IPS DF 6.9 (cell line): ENCODE measurements around the gene HCRT.
"Not testable (repeated sequence)": the region's sequence is repeated elsewhere in the genome, so short reads cannot be mapped to it uniquely, and the experiment has no call there.

Experiments
- DNase-seq: peaks from one replicate; pipeline ENCODE4 v3.0.0-alpha.2; 2013; ENCODE audit warnings: low read depth, low spot score
- H3K27ac ChIP-seq: one replicate; pipeline ENCODE4 v1.5.1; 2013; ENCODE audit warnings: low read length, control low read depth
- H3K27me3 ChIP-seq: 2 replicates; pipeline ENCODE4 v1.6.1; 2013; ENCODE audit warnings: mild to moderate bottlenecking, low read length; ENCODE audit not compliant: control insufficient read depth, insufficient read depth
- H3K36me3 ChIP-seq: 2 replicates; pipeline ENCODE4 v1.6.1; 2013; ENCODE audit warnings: low read length; ENCODE audit not compliant: control insufficient read depth, insufficient read depth
- H3K4me1 ChIP-seq: 2 replicates; pipeline ENCODE4 v1.6.1; 2013; ENCODE audit warnings: low read length; ENCODE audit not compliant: control insufficient read depth, insufficient read depth
- H3K4me3 ChIP-seq: 2 replicates; pipeline ENCODE4 v1.5.1; 2013; ENCODE audit warnings: mild to moderate bottlenecking, low read length
- H3K9me3 ChIP-seq: 2 replicates; pipeline ENCODE4 v1.6.1; 2013; ENCODE audit warnings: low read length, inconsistent platforms; ENCODE audit not compliant: control insufficient read depth, insufficient read depth
- WGBS: extraction: QIAGEN DNeasy Blood & Tissue Kit; methylation state at CpG from one replicate; pipeline ENCODE4 v1.1.7; 2013; ENCODE audit warnings: mixed read lengths, missing lambda C conversion rate; ENCODE audit not compliant: insufficient read length, insufficient coverage; 5-methylcytosine and 5-hydroxymethylcytosine counted together

Gene HCRT

DNA sequence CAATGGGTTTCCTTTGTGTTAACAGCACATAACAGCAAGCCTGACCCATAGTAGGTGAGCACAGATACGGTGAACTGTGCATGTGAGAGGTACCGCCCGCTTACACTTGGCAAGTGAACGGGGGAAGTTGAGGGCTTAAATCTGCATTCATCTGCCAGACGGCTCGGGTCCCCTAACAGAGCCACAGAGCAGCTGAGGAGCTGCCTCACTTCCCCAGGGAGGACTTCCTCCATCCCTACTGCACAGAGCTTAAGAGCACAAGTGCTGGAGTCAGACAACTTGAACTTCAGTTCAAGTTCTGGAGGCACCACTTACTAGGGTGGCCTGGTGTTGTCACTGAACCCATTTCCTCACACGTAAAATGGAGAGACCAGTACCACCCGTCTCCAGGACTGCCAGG lies 43.9 kb downstream of the HCRT start:
- no peak for DNase-seq
- peaks cover 4% of the 10 kb centered on the region; the same call in 1 of the 2 replicates for H3K36me3 ChIP-seq
- no peaks in the 10 kb centered on the region for H3K9me3 ChIP-seq
- no peak overlapping the region for H3K27ac ChIP-seq
- H3K4me1 ChIP-seq = no peaks in the 10 kb centered on the region; the same call in 1 of the 2 replicates
- no peaks in the 10 kb centered on the region for H3K27me3 ChIP-seq
- H3K4me3 ChIP-seq = no peak overlapping the region
- no CpG with 5 or more reads among the region's 8 CpGs for WGBS

DNA sequence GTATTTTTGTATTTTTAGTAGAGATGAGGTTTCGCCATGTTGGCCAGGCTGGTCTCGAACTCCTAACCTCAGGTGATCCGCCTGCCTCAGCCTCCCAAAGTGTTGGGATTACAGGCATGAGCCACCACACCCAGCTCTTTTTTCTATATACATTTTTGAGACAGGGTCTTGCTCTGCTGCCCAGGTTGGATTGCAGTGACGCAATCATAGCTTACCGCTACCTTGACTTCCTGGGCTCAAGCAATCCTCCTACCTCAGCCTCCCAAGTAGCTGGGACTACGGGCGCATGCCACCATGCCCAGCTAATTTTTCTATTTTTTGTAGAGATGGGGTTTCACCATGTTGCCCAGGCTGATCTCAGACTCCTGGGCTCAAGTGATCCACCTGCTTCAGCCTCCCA lies 44.6 kb downstream of the HCRT start:
- not testable (repeated sequence) for H3K9me3 ChIP-seq, H3K27me3 ChIP-seq, H3K27ac ChIP-seq, H3K4me1 ChIP-seq, H3K36me3 ChIP-seq, DNase-seq, H3K4me3 ChIP-seq
- no CpG with 5 or more reads among the region's 7 CpGs for WGBS

GRCh38 chr17:42138749-42139492 lies 46.3 kb downstream of the HCRT start:
- Histone ChIP-seq H3K9me3 (no peaks in the 10 kb centered on the region), H3K27ac (no peak overlapping the region), H3K27me3 (no peaks in the 10 kb centered on the region), H3K4me3 (no peak overlapping the region), H3K36me3 (peaks cover 4% of the 10 kb centered on the region; the same call in 1 of the 2 replicates), H3K4me1 (no peaks in the 10 kb centered on the region; the same call in 1 of the 2 replicates)
- no CpG with 5 or more reads among the region's 7 CpGs for WGBS
- no peak for DNase-seq

GRCh38 chr17:42136654-42137051 lies 48.6 kb downstream of the HCRT start:
- WGBS = no CpG with 5 or more reads among the region's 3 CpGs
- no peak overlapping the region for H3K27ac ChIP-seq
- H3K36me3 ChIP-seq = peaks cover 4% of the 10 kb centered on the region; the same call in 1 of the 2 replicates

DNA sequence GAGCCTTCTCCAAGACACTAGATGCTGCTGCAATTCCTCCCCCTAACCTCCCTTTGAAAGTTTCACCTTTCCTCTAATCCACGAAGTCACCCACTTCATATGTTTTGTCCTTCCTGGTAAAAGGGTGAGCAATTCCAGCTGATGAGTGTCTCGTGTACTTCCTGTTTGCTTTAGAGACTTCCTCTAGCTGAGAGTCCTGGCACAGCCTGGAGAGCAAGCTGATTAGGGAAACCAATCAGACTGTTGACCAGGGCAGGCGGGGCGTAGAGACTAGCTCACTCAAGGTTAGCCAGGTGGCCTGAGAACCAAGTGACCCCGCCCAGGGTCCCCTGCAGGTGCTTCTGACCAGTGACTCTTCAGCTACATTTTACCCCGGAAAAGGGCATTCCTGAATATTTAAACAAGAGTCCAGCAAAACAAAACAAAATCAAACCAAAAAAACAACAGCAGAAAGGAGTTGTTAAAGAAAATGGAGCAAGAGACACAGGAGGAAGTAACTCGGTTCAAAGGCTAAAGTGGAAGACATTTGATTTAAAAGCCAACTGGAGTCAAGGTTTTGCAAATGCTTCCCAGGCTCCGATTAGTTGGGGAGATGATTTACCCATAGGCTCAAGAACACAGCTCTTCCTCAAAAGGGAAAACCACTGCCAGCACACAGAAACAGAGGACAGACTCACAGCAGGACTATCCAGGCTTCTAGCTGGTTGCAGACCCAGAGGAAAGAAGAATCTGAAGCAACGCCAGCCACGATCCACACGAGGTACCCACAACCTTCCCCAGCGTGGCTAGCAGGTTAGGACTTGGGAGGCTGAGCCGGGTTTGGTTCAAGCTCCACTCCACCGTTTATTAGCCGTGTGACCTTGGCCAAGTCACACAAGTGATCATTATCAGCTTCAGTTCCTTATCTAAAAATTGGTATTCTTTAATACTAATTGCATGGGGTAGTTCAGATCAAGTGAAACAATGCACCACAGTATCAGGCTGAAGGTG lies 49.3 kb downstream of the HCRT start:
- Histone ChIP-seq H3K27me3 (no peaks in the 10 kb centered on the region), H3K4me1 (no peaks in the 10 kb centered on the region; the same call in 1 of the 2 replicates), H3K9me3 (no peaks in the 10 kb centered on the region), H3K36me3 (no peaks in the 10 kb centered on the region), H3K4me3 (no peak overlapping the region), H3K27ac (no peak overlapping the region)
- no peak for DNase-seq
- WGBS = no CpG with 5 or more reads among the region's 15 CpGs

More at GRCh38 chr17:42136654-42137051, 48.6 kb downstream of the HCRT start:
- H3K27me3 ChIP-seq = no peaks in the 10 kb centered on the region
- no peak overlapping the region for H3K4me3 ChIP-seq
- no peaks in the 10 kb centered on the region; the same call in 1 of the 2 replicates for H3K4me1 ChIP-seq
- no peaks in the 10 kb centered on the region for H3K9me3 ChIP-seq
- no peak for DNase-seq

DNA sequence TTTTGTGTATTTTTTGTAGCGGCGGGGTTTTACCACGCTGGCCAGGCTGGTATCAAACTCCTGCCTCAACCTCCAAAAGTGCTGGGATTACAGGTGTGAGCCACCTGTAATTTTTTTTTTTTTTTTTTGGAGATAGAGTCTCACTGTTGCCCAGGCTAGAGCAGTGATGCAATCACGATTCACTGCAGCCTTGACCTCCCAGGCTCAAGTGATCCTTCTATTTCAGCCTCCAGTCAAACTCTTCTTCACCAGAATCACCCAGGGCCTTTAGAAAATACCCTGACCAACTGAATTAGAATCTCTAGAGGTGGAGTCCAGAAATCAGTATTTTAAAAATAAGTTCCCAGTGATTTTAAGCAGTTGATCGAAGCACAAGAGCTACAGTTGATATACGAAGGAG lies 50.1 kb downstream of the HCRT start:
- WGBS = no CpG with 5 or more reads among the region's 6 CpGs
- no peaks in the 10 kb centered on the region; the same call in 1 of the 2 replicates for H3K36me3 ChIP-seq

More for the DNA sequence above, 50.1 kb downstream of the HCRT start:
- no peak overlapping the region for H3K4me3 ChIP-seq
- H3K27me3 ChIP-seq = no peaks in the 10 kb centered on the region
- no peak overlapping the region for H3K27ac ChIP-seq
- no peaks in the 10 kb centered on the region for H3K9me3 ChIP-seq
- H3K4me1 ChIP-seq = no peaks in the 10 kb centered on the region; the same call in 1 of the 2 replicates
- DNase-seq = no peak
